H1 (cell line): Measurements from ENCODE around the gene DHCR24. TPM values are rescaled to one million over a fixed set of nuclear protein-coding genes. Genes with fewer than 3 reads are reported as not detected.

Experiments
- CTCF ChIA-PET: fragments of 300-600 bp; sonication (Branson Sonifier 250); formaldehyde crosslinking; loops from one replicate; lab custom pipeline; 2021; ENCODE audit not compliant: partially characterized antibody; lab: Charles Lee
- POLR2A ChIA-PET: fragments of 300-600 bp; sonication (Branson Sonifier 250); formaldehyde crosslinking; loops from one replicate; lab custom pipeline; 2021; ENCODE audit warnings: inconsistent platforms; ENCODE audit not compliant: partially characterized antibody; lab: Charles Lee
- DNase-seq, 2 experiments: peaks; one replicate each; pipeline versions ENCODE4 v3.0.0 to v3.0.0-alpha.2; 2010 to 2022; ENCODE audit warnings: low spot score in 2 of 2, low read depth in 1 of 2, mixed read lengths in 1 of 2
- FAIRE-seq: peaks from 2 replicates; lab custom pipeline; 2011; peaks lifted over from hg19 to GRCh38; lab: Jason Lieb, UNC
- H2AFZ ChIP-seq: 2 replicates; pipeline ENCODE4 v1.8.1; 2012; ENCODE audit warnings: low read length, inconsistent platforms
- H2AK5ac ChIP-seq: 2 replicates; pipeline ENCODE4 v1.6.1; 2013; ENCODE audit warnings: low read depth, low read length
- H2BK120ac ChIP-seq: replicated peaks from 2 replicates; pipeline ENCODE3; 2013; ENCODE audit warnings: low read depth, low read length, inconsistent platforms
- H2BK12ac ChIP-seq: 2 replicates; pipeline ENCODE4 v1.6.1; 2013; ENCODE audit warnings: low read depth, low read length
- H2BK15ac ChIP-seq: 2 replicates; pipeline ENCODE4 v1.6.1; 2013; ENCODE audit warnings: low read length
- H2BK20ac ChIP-seq: 2 replicates; pipeline ENCODE4 v1.6.1; 2013; ENCODE audit warnings: low read length
- H2BK5ac ChIP-seq: 2 replicates; pipeline ENCODE4 v1.6.1; 2013; ENCODE audit warnings: low read depth, low read length
- H3K14ac ChIP-seq: 2 replicates; pipeline ENCODE4 v1.6.1; 2013; ENCODE audit warnings: inconsistent platforms; ENCODE audit not compliant: insufficient read length
- H3K18ac ChIP-seq: 2 replicates; pipeline ENCODE4 v1.6.1; 2013; ENCODE audit warnings: low read length; ENCODE audit errors: extremely low read depth
- H3K23ac ChIP-seq: 2 replicates; pipeline ENCODE4 v1.6.1; 2013; ENCODE audit warnings: inconsistent platforms; ENCODE audit not compliant: insufficient read length
- H3K23me2 ChIP-seq: 2 replicates; pipeline ENCODE4 v1.6.1; 2013; ENCODE audit warnings: low read depth, low read length
- H3K27ac ChIP-seq: 2 replicates; pipeline ENCODE4 v1.6.1; 2011; ENCODE audit warnings: low read depth, low read length, inconsistent platforms
- H3K27me3 ChIP-seq, 4 experiments: replicated peaks in 1 of 4; 1 replicate in 1 of 4; 2 replicates in 3 of 4; pipeline versions ENCODE4 v1.6.1 to v1.8.1; 2011 to 2013; ENCODE audit warnings: low read length in 3 of 4, mild to moderate bottlenecking in 3 of 4, inconsistent platforms in 2 of 4, mixed read lengths in 2 of 4, moderate library complexity in 1 of 4; ENCODE audit not compliant: control insufficient read depth in 3 of 4, insufficient read depth in 3 of 4; ENCODE audit errors: extremely low read depth in 1 of 4
- H3K36me3 ChIP-seq, 4 experiments: 2 replicates each; pipeline versions ENCODE4 v1.6.1 to v1.8.1; 2011 to 2013; ENCODE audit warnings: mild to moderate bottlenecking in 4 of 4, low read length in 3 of 4, moderate library complexity in 2 of 4, control low read depth in 1 of 4, inconsistent platforms in 1 of 4; ENCODE audit not compliant: insufficient read depth in 4 of 4, control insufficient read depth in 2 of 4
- H3K4ac ChIP-seq: replicated peaks from 2 replicates; pipeline ENCODE3; 2013; ENCODE audit warnings: low read length, low read depth, mixed read lengths, inconsistent platforms; ENCODE audit not compliant: insufficient read length
- H3K4me1 ChIP-seq, 4 experiments: replicated peaks in 1 of 4; 1 replicate in 1 of 4; 2 replicates in 3 of 4; pipeline versions ENCODE4 v1.6.1 to v1.8.1; 2011 to 2013; ENCODE audit warnings: low read length in 3 of 4, inconsistent platforms in 2 of 4, mixed read lengths in 1 of 4; ENCODE audit not compliant: insufficient read depth in 4 of 4, control insufficient read depth in 3 of 4
- H3K4me2 ChIP-seq, 2 experiments: 2 replicates each; pipeline versions ENCODE4 v1.6.1 to v1.8.1; 2011 to 2013; ENCODE audit warnings: low read depth in 2 of 2, low read length in 2 of 2, control low read depth in 1 of 2, inconsistent platforms in 1 of 2, mild to moderate bottlenecking in 1 of 2; ENCODE audit not compliant: insufficient read depth in 1 of 2
- H3K4me3 ChIP-seq, 4 experiments: fragments of 200-600, 300-600 bp in 1 of 4; sonication (generic), shearing (Covaris generic), sonication (Bioruptor Twin) in 1 of 4; 2 replicates each; pipeline versions ENCODE4 v1.5.1 to v1.8.1; 2011 to 2016; ENCODE audit warnings: low read length in 4 of 4, low read depth in 3 of 4, control low read depth in 2 of 4, inconsistent platforms in 2 of 4, mild to moderate bottlenecking in 2 of 4, mixed read lengths in 1 of 4, moderate library complexity in 1 of 4; ENCODE audit not compliant: insufficient read depth in 2 of 4; ENCODE audit errors: extremely low read depth in 1 of 4
- H3K56ac ChIP-seq: replicated peaks from 2 replicates; pipeline ENCODE3; 2013; ENCODE audit warnings: low read depth, mild to moderate bottlenecking, mixed read lengths, low read length, inconsistent platforms; ENCODE audit not compliant: insufficient read length
- H3K79me1 ChIP-seq: 2 replicates; pipeline ENCODE4 v1.6.1; 2013; ENCODE audit warnings: low read depth, low read length, control low read depth
- H3K79me2 ChIP-seq, 2 experiments: 2 replicates each; pipeline versions ENCODE4 v1.6.1 to v1.8.1; 2012 to 2013; ENCODE audit warnings: low read length in 2 of 2, mild to moderate bottlenecking in 2 of 2, inconsistent platforms in 1 of 2; ENCODE audit not compliant: insufficient read depth in 2 of 2, control insufficient read depth in 1 of 2
- H3K9ac ChIP-seq, 4 experiments: replicated peaks in 1 of 4; 1 replicate in 1 of 4; 2 replicates in 3 of 4; pipeline versions ENCODE4 v1.6.1 to v1.8.1; 2011 to 2013; ENCODE audit warnings: low read depth in 3 of 4, low read length in 3 of 4, control low read depth in 2 of 4, mild to moderate bottlenecking in 2 of 4, moderate library complexity in 2 of 4, inconsistent platforms in 1 of 4; ENCODE audit errors: extremely low read depth in 1 of 4
- H3K9me3 ChIP-seq, 2 experiments: 2 replicates each; pipeline versions ENCODE4 v1.6.1 to v1.8.1; 2012 to 2013; ENCODE audit warnings: mild to moderate bottlenecking in 2 of 2, moderate library complexity in 2 of 2, control low read depth in 1 of 2, inconsistent platforms in 1 of 2, low read depth in 1 of 2, low read length in 1 of 2, mixed read lengths in 1 of 2; ENCODE audit not compliant: insufficient read depth in 2 of 2
- H4K20me1 ChIP-seq, 2 experiments: replicated peaks in 1 of 2; 2 replicates each; pipeline versions ENCODE3 to v1.8.1; 2011 to 2013; ENCODE audit warnings: inconsistent platforms in 2 of 2, low read length in 2 of 2, mild to moderate bottlenecking in 1 of 2; ENCODE audit not compliant: insufficient read depth in 2 of 2, control insufficient read depth in 1 of 2
- H4K5ac ChIP-seq: 2 replicates; pipeline ENCODE4 v1.6.1; 2013; ENCODE audit warnings: low read length, low read depth, mixed read lengths, inconsistent platforms; ENCODE audit not compliant: insufficient read length
- H4K8ac ChIP-seq: 2 replicates; pipeline ENCODE4 v1.8.0; 2013; ENCODE audit warnings: mild to moderate bottlenecking, moderate library complexity, low read length, inconsistent platforms; ENCODE audit not compliant: insufficient read depth; ENCODE audit errors: extremely low read depth
- H4K91ac ChIP-seq: replicated peaks from 2 replicates; pipeline ENCODE3; 2013; ENCODE audit warnings: low read length, mixed read lengths, inconsistent platforms; ENCODE audit not compliant: insufficient read length
- CHD1 ChIP-seq: IDR thresholded peaks from 2 replicates; pipeline ENCODE4 v1.6.1; 2012; ENCODE audit warnings: low read depth, low read length, improper control_type of control experiment
- CHD2 ChIP-seq: IDR thresholded peaks from 2 replicates; pipeline ENCODE4 v1.6.1; 2012; ENCODE audit warnings: low read length, improper control_type of control experiment
- JUND ChIP-seq: IDR thresholded peaks from 2 replicates; pipeline ENCODE4 v1.6.1; 2011; ENCODE audit warnings: mild to moderate bottlenecking, improper control_type of control experiment, low read length
- MAX ChIP-seq: IDR thresholded peaks from 2 replicates; pipeline ENCODE4 v1.6.1; 2012; ENCODE audit warnings: inconsistent platforms
- SIN3A ChIP-seq, 2 experiments: IDR thresholded peaks in 1 of 2; conservative IDR thresholded peaks in 1 of 2; 2 replicates each; pipeline ENCODE4 v1.6.1; 2011 to 2012; ENCODE audit warnings: low read length in 2 of 2, improper control_type of control experiment in 1 of 2, low read depth in 1 of 2, mild to moderate bottlenecking in 1 of 2
- SP4 ChIP-seq: IDR thresholded peaks from 2 replicates; pipeline ENCODE4 v1.6.1; 2012; ENCODE audit warnings: low read length, inconsistent platforms
- TAF1 ChIP-seq: IDR thresholded peaks from 2 replicates; pipeline ENCODE4 v1.6.1; 2011; ENCODE audit warnings: mild to moderate bottlenecking, low read depth, low read length
- YY1 ChIP-seq: IDR thresholded peaks from 2 replicates; pipeline ENCODE4 v1.6.1; 2011; ENCODE audit warnings: low read depth, mild to moderate bottlenecking, low read length
- WGBS, 2 experiments: shearing (Covaris generic) in 1 of 2; methylation state at CpG; one replicate each; pipeline versions ENCODE4 v1.1.6 to v1.1.7; 2013 to 2015; ENCODE audit warnings: low lambda C conversion rate in 2 of 2, mixed read lengths in 2 of 2, inconsistent platforms in 1 of 2, low coverage in 1 of 2, missing lambda C conversion rate in 1 of 2; ENCODE audit not compliant: insufficient replicate concordance in 2 of 2, insufficient coverage in 1 of 2, insufficient read length in 1 of 2; ENCODE audit errors: extremely low coverage in 1 of 2, missing lambda C conversion rate in 1 of 2; 5-methylcytosine and 5-hydroxymethylcytosine counted together
- polyA plus RNA-seq, 7 experiments: library from polyadenylated mRNA; depleted of rRNA in 3 of 7; stranded (reverse) in 5 of 7; unstranded in 2 of 7; fragments of >200 nt in 5 of 7; fragments of 200-250 nt in 2 of 7; gene quantifications; 1 replicate in 5 of 7; 2 replicates in 1 of 7; 4 replicates in 1 of 7; pipeline versions ENCODE4 v1.2.1 to v1.2.3, GENCODE V29; 2011 to 2013; ENCODE audit warnings: missing spikeins in 2 of 7, mixed read lengths in 2 of 7
- total RNA-seq: library from RNA; stranded (reverse); fragmentation: NEBNext Ultra II Directional; extraction: Animal tissue kit (Norgen Biotek cat#: 25700); gene quantifications from 2 replicates; pipeline ENCODE4 v1.2.1, GENCODE V29; 2021

Gene DHCR24
- total and polyA plus RNA-seq, 2 of the 8 experiments (the other 6 are each of a cell fraction or from before 2014, with no cell fraction given), result 370 to 419 TPM

DNA sequence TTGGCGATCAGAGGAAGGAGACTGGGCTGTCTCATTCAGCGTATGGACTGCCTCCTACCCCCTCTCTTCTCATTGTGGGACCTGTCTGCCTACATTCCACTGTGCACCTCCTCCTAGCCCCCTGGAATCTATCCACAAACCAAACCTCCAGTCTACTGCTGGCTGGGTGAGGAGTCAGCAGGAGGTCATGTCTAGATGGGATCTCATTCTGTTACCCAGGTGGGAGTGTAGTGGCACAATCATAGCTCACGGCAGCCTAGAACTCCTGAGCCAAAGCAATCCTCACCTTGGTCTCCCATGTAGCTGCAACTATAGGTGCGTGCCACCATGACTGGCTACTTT is 67.8 kb downstream of the DHCR24 start:
- no peak for FAIRE-seq
- H2AFZ ChIP-seq, result no peak overlapping the region
- no peak for TF ChIP-seq SIN3A (conservative IDR thresholded peaks at IDR 0.05 in 1 of 2, IDR thresholded peaks at IDR 0.05 in 1 of 2; ENCODE audit: low read depth in 1 of 2, low read length in 2 of 2)
- TF ChIP-seq YY1, result no peak
- TF ChIP-seq CHD2, result no peak
- no peak for TF ChIP-seq TAF1
- TF ChIP-seq SP4, result no peak
- TF ChIP-seq CHD1, result no peak
- TF ChIP-seq JUND, result no peak
- no peak for TF ChIP-seq MAX

More for the DNA sequence above, 67.8 kb downstream of the DHCR24 start:
- Histone ChIP-seq H2BK5ac (no peak overlapping the region), H3K4me1 (peaks cover 0 to 10% (median 5%) of the 10 kb centered on the region in 4 experiments; a peak in 6 of 7 replicates), H3K9me3 (0 out of 4 replicates have a peak, but pooled peaks cover 0 to 3% of the 10 kb centered on the region in 2 experiments), H4K91ac (peak overlapping the region; percentile 40), H4K20me1 (no peaks in the 10 kb centered on the region), H2BK20ac (no peak overlapping the region), H3K79me1 (no peaks in the 10 kb centered on the region), H2BK12ac (no peak overlapping the region), H3K23ac (no peak overlapping the region), H3K14ac (no peak overlapping the region), H3K18ac (no peak overlapping the region), H3K4me2 (no peak overlapping the region; a peak in 1 of 4 replicates), H3K27me3 (no peaks in the 10 kb centered on the region; a peak in 2 of 7 replicates), H3K4me3 (no peak overlapping the region), H2BK15ac (no peak overlapping the region), H4K5ac (no peak overlapping the region), H3K79me2 (no peaks in the 10 kb centered on the region), H3K4ac (no peak overlapping the region), H4K8ac (0 out of 2 replicates have a peak overlapping the region, but pooled peaks have one; percentile 25), H3K56ac (no peak overlapping the region), H3K27ac (no peak overlapping the region), H3K23me2 (no peaks in the 10 kb centered on the region), H2BK120ac (no peak overlapping the region), H3K36me3 (no peaks in the 10 kb centered on the region), H2AK5ac (no peak overlapping the region), H3K9ac (no peak overlapping the region)
- 91% methylated on average over 4 of the region's 4 CpGs; no CpG with 5 or more reads in 1 of the 2 experiments for WGBS, 2 experiments
- CTCF ChIA-PET, result interaction anchor here (1.0 to 1.6 kb wide), 4 partner anchors 10 to 33 kb away, joined by 3 to 5 read pairs (median 4); partner anchors contain the start of gene TTC22
- POLR2A ChIA-PET, result no interaction called here
- peak in 1 of 2 experiments; percentile 39 for DNase-seq
